Smooth muscle cell (in vitro differentiated cells): ENCODE measurements around the gene EDARADD. TPM values are rescaled to one million over a fixed set of nuclear protein-coding genes. Genes with fewer than 3 reads are reported as not detected.
"Not testable (repeated sequence)": the region's sequence is repeated elsewhere in the genome, so short reads cannot be mapped to it uniquely, and the experiment has no call there.

Experiments used
- DNase-seq: peaks from one replicate; lab custom pipeline; 2025; ENCODE audit not compliant: unreplicated experiment; lab: John Stamatoyannopoulos, UW
- H2AFZ ChIP-seq: fragments of 200-600 bp; sonication (generic); 2 replicates; pipeline ENCODE4 v1.6.0; 2016; ENCODE audit warnings: antibody characterized with exemption, low read depth, mild to moderate bottlenecking
- H3F3A ChIP-seq: fragments of 200-600 bp; sonication (generic); 2 replicates; pipeline ENCODE4 v1.6.0; 2017; ENCODE audit warnings: antibody characterized with exemption, low read depth
- H3K27ac ChIP-seq: fragments of 200-600 bp; sonication (generic); 2 replicates; pipeline ENCODE4 v1.5.1; 2016; ENCODE audit warnings: low read depth, mild to moderate bottlenecking
- H3K27me3 ChIP-seq: fragments of 200-600 bp; sonication (generic); 2 replicates; pipeline ENCODE4 v1.6.1; 2016; ENCODE audit warnings: low read depth, mild to moderate bottlenecking
- H3K36me3 ChIP-seq: fragments of 200-600 bp; sonication (generic); 2 replicates; pipeline ENCODE4 v1.5.1; 2016; ENCODE audit warnings: low read depth
- H3K4me1 ChIP-seq: fragments of 200-600 bp; sonication (generic); 2 replicates; pipeline ENCODE4 v1.5.1; 2016; ENCODE audit warnings: low read depth
- H3K4me2 ChIP-seq: fragments of 200-600 bp; sonication (generic); 2 replicates; pipeline ENCODE4 v1.6.0; 2016; ENCODE audit warnings: mild to moderate bottlenecking
- H3K4me3 ChIP-seq: fragments of 200-600 bp; sonication (generic); 2 replicates; pipeline ENCODE4 v1.5.1; 2016; ENCODE audit warnings: mild to moderate bottlenecking
- H3K79me2 ChIP-seq: fragments of 200-600 bp; sonication (generic); 2 replicates; pipeline ENCODE4 v1.6.0; 2016; ENCODE audit warnings: low read depth, mild to moderate bottlenecking
- H3K9ac ChIP-seq: fragments of 200-600 bp; sonication (generic); 2 replicates; pipeline ENCODE4 v1.6.0; 2016; ENCODE audit warnings: low read depth
- H3K9me3 ChIP-seq: fragments of 200-600 bp; sonication (generic); replicated peaks from 2 replicates; pipeline ENCODE4 v1.5.1; 2016; ENCODE audit warnings: low read depth
- H4K20me1 ChIP-seq: fragments of 200-600 bp; sonication (generic); 2 replicates; pipeline ENCODE4 v1.6.0; 2016; ENCODE audit warnings: low read depth
- CTCF ChIP-seq: fragments of 200-600 bp; sonication (generic); IDR thresholded peaks from 2 replicates; pipeline ENCODE4 v1.5.1; 2017; ENCODE audit warnings: borderline replicate concordance, mild to moderate bottlenecking, antibody characterized with exemption; ENCODE audit not compliant: insufficient read depth, poor library complexity, severe bottlenecking
- WGBS: methylation state at CpG from one replicate; pipeline ENCODE4 v1.1.7; 2016; ENCODE audit warnings: low lambda C conversion rate; 5-methylcytosine and 5-hydroxymethylcytosine counted together
- polyA plus RNA-seq: library from polyadenylated mRNA; unstranded; fragments of >200 nt; fragmentation: Nextera tagmentation; extraction: Ambion mirVana; gene quantifications from 2 replicates; pipeline ENCODE4 v1.2.1, GENCODE V29; 2016
- total RNA-seq: library from RNA; depleted of rRNA; stranded (reverse); fragments of >200 nt; gene quantifications from 2 replicates; pipeline ENCODE4 v1.2.3, GENCODE V29; 2014

The EDARADD gene
- total and polyA plus RNA-seq, 2 experiments from 2014 or later = 5.8 to 7.7 TPM

- TF ChIP-seq CTCF = no peak
- H3K4me2 ChIP-seq = no peak overlapping the region
- no peaks in the 10 kb centered on the region for H3K9me3 ChIP-seq
- DNase-seq = no peak
- H3K9ac ChIP-seq = no peak overlapping the region
- no peaks in the 10 kb centered on the region for H4K20me1 ChIP-seq
- H3F3A ChIP-seq = no peaks in the 10 kb centered on the region
- no peak overlapping the region for H3K4me3 ChIP-seq
- no peaks in the 10 kb centered on the region for H3K36me3 ChIP-seq
- H3K4me1 ChIP-seq = no peaks in the 10 kb centered on the region
- no peaks in the 10 kb centered on the region for H3K79me2 ChIP-seq
- H3K27me3 ChIP-seq = no peaks in the 10 kb centered on the region
- whole genome bisulfite sequencing = 72% methylated on average over 4 of the region's 4 CpGs
- H3K27ac ChIP-seq = no peak overlapping the region
- H2AFZ ChIP-seq = no peak overlapping the region
Measured at GRCh38 chr1:236486356-236487002, 92.4 kb downstream of the EDARADD start.

- H3K36me3 ChIP-seq, H4K20me1 ChIP-seq, H3F3A ChIP-seq, H3K4me3 ChIP-seq, H3K4me2 ChIP-seq, DNase-seq, H3K79me2 ChIP-seq, H3K27me3 ChIP-seq, H3K27ac ChIP-seq, H3K4me1 ChIP-seq, H3K9me3 ChIP-seq, H3K9ac ChIP-seq, H2AFZ ChIP-seq: not testable (repeated sequence)
- WGBS = 94% methylated on average over 3 of the region's 3 CpGs
Measured at GRCh38 chr1:236489161-236489560, 95.1 kb downstream of the EDARADD start.

- H3K36me3 ChIP-seq = no peaks in the 10 kb centered on the region
- no peak overlapping the region for H3K9ac ChIP-seq
- DNase-seq = no peak
- no peak overlapping the region for H3K27ac ChIP-seq
- H3K4me1 ChIP-seq = no peaks in the 10 kb centered on the region
- WGBS = 42% methylated on average over 11 of the region's 11 CpGs
- H4K20me1 ChIP-seq = no peaks in the 10 kb centered on the region
- no peak overlapping the region for H2AFZ ChIP-seq
- peak; percentile 71 for TF ChIP-seq CTCF
- no peaks in the 10 kb centered on the region for H3K27me3 ChIP-seq
- H3K4me2 ChIP-seq = no peak overlapping the region
- no peaks in the 10 kb centered on the region for H3K79me2 ChIP-seq
- no peaks in the 10 kb centered on the region for H3K9me3 ChIP-seq
- no peak overlapping the region for H3K4me3 ChIP-seq
- H3F3A ChIP-seq = no peaks in the 10 kb centered on the region
Measured at GRCh38 chr1:236489710-236490377, 95.8 kb downstream of the EDARADD start.

- no peaks in the 10 kb centered on the region for H4K20me1 ChIP-seq
- 87% methylated on average over 10 of the region's 10 CpGs for WGBS
Measured at GRCh38 chr1:236491469-236492136, 97.5 kb downstream of the EDARADD start.

More at GRCh38 chr1:236491469-236492136, 97.5 kb downstream of the EDARADD start:
- no peak for DNase-seq
- no peak for TF ChIP-seq CTCF
- Histone ChIP-seq H3K4me2 (no peak overlapping the region), H3K27ac (no peak overlapping the region), H3K4me3 (no peak overlapping the region), H3K4me1 (no peaks in the 10 kb centered on the region), H3K9me3 (no peaks in the 10 kb centered on the region), H3K27me3 (no peaks in the 10 kb centered on the region), H3K36me3 (no peaks in the 10 kb centered on the region), H3K9ac (no peak overlapping the region), H3F3A (no peaks in the 10 kb centered on the region), H3K79me2 (no peaks in the 10 kb centered on the region), H2AFZ (no peak overlapping the region)
